Parathyroid adenoma (tissue), 2 donors: ENCODE measurements around the gene NPC1L1.
A peak's percentile ranks its signal among the peaks of the same experiment; 100 is the strongest.

Source experiments
- H2AFZ ChIP-seq: fragments of 300-600 bp; sonication (generic); one replicate; pipeline ENCODE4 v1.7.0; 2017; ENCODE audit warnings: antibody characterized with exemption, mild to moderate bottlenecking
- H3K27ac ChIP-seq: fragments of 300-600 bp; sonication (generic); one replicate; pipeline ENCODE4 v1.7.0; 2017
- H3K27me3 ChIP-seq: fragments of 300-600 bp; sonication (generic); one replicate; pipeline ENCODE4 v1.7.0; 2017; ENCODE audit warnings: low read length; ENCODE audit not compliant: control insufficient read depth, insufficient read depth
- H3K36me3 ChIP-seq: fragments of 300-600 bp; sonication (generic); one replicate; pipeline ENCODE4 v1.7.0; 2017; ENCODE audit warnings: low read length; ENCODE audit not compliant: control insufficient read depth, insufficient read depth
- H3K4me1 ChIP-seq: fragments of 300-600 bp; sonication (generic); one replicate; pipeline ENCODE4 v1.7.0; 2017; ENCODE audit warnings: control low read depth
- H3K4me2 ChIP-seq: fragments of 300-600 bp; sonication (generic); one replicate; pipeline ENCODE4 v1.7.0; 2017; ENCODE audit warnings: low read length
- H3K4me3 ChIP-seq: fragments of 300-600 bp; sonication (generic); one replicate; pipeline ENCODE4 v1.7.0; 2017; ENCODE audit warnings: low read depth, low read length
- H3K79me2 ChIP-seq: fragments of 300-600 bp; sonication (generic); one replicate; pipeline ENCODE4 v1.7.0; 2017; ENCODE audit warnings: control low read depth
- H3K9ac ChIP-seq: fragments of 300-600 bp; sonication (generic); one replicate; pipeline ENCODE4 v1.7.0; 2017; ENCODE audit warnings: mild to moderate bottlenecking
- H3K9me3 ChIP-seq: fragments of 300-600 bp; sonication (generic); one replicate; pipeline ENCODE4 v1.7.0; 2017; ENCODE audit warnings: low read length; ENCODE audit not compliant: control insufficient read depth
- CTCF ChIP-seq: fragments of 300-600 bp; sonication (generic); IDR thresholded peaks from one replicate; pipeline ENCODE4 v1.7.0; 2017; ENCODE audit warnings: antibody characterized with exemption, mild to moderate bottlenecking
- donor health status: primary hyperparathyroidism.

The NPC1L1 gene

GRCh38 chr7:44541028-44541869 lies at the start of gene NPC1L1:
TSS of gene NPC1L1 (minus strand) at chr7:44541330. CDS start at chr7:44541259, 71 bp downstream.
- no peaks in the 10 kb centered on the region for H3K27me3 ChIP-seq
- no peaks in the 10 kb centered on the region for H3K9me3 ChIP-seq
- H3K9ac ChIP-seq = no peak within 1 kb of the TSS
- H2AFZ ChIP-seq = no peak within 1 kb of the TSS
- TF ChIP-seq CTCF = no peak
- H3K79me2 ChIP-seq = no peaks in the 10 kb centered on the region
- H3K4me1 ChIP-seq = no peaks in the 10 kb centered on the region
- H3K4me3 ChIP-seq = no peak within 1 kb of the TSS
- no peaks in the 10 kb centered on the region for H3K36me3 ChIP-seq
- no peak within 1 kb of the TSS for H3K4me2 ChIP-seq
- no peak within 1 kb of the TSS for H3K27ac ChIP-seq

GRCh38 chr7:44590910-44591309 lies 49.8 kb upstream of the NPC1L1 start:
- no peaks in the 10 kb centered on the region for H3K27me3 ChIP-seq
- H3K4me2 ChIP-seq = no peak overlapping the region
- no peak overlapping the region for H3K9ac ChIP-seq
- H3K27ac ChIP-seq = no peak overlapping the region
- H3K4me1 ChIP-seq = peaks cover 2% of the 10 kb centered on the region
- H3K36me3 ChIP-seq = no peaks in the 10 kb centered on the region
- H3K4me3 ChIP-seq = no peak overlapping the region
- no peaks in the 10 kb centered on the region for H3K79me2 ChIP-seq
- TF ChIP-seq CTCF = no peak
- H2AFZ ChIP-seq = no peak overlapping the region
- H3K9me3 ChIP-seq = no peaks in the 10 kb centered on the region

GRCh38 chr7:44587843-44588711 lies 46.9 kb upstream of the NPC1L1 start:
- TF ChIP-seq CTCF = peak; percentile 73
- Histone ChIP-seq H3K79me2 (no peaks in the 10 kb centered on the region), H3K9ac (no peak overlapping the region), H3K27ac (no peak overlapping the region), H3K9me3 (no peaks in the 10 kb centered on the region), H3K27me3 (no peaks in the 10 kb centered on the region), H3K4me3 (no peak overlapping the region), H3K4me2 (no peak overlapping the region), H3K36me3 (no peaks in the 10 kb centered on the region), H2AFZ (no peak overlapping the region), H3K4me1 (no peaks in the 10 kb centered on the region)

- H3K27ac ChIP-seq = peak overlapping the region; percentile 99
- no peak overlapping the region for H3K4me3 ChIP-seq
- TF ChIP-seq CTCF = no peak
- H3K9ac ChIP-seq = no peak overlapping the region
- H3K79me2 ChIP-seq = peaks cover 12% of the 10 kb centered on the region
- H3K36me3 ChIP-seq = no peaks in the 10 kb centered on the region
- peaks cover 20% of the 10 kb centered on the region for H3K4me1 ChIP-seq
- H3K9me3 ChIP-seq = no peaks in the 10 kb centered on the region
- H3K4me2 ChIP-seq = no peak overlapping the region
- no peaks in the 10 kb centered on the region for H3K27me3 ChIP-seq
- peak overlapping the region; percentile 99 for H2AFZ ChIP-seq
These were observed 42.2 kb upstream of the NPC1L1 start for GRCh38 chr7:44583146-44583865.
